NT2/D1 (cell line): ENCODE data around the gene CH25H.

Experiments
- DNase-seq: peaks from one replicate; pipeline ENCODE4 v3.0.0-alpha.2; 2011; ENCODE audit warnings: low read depth, low spot score
- H3K27me3 ChIP-seq: 2 replicates; pipeline ENCODE4 v1.6.0; 2011; ENCODE audit warnings: mild to moderate bottlenecking; ENCODE audit not compliant: insufficient read length, insufficient read depth
- H3K36me3 ChIP-seq: 2 replicates; pipeline ENCODE4 v1.6.1; 2011; ENCODE audit warnings: mild to moderate bottlenecking, low read length, mixed read lengths; ENCODE audit not compliant: insufficient read depth, insufficient read length
- H3K4me1 ChIP-seq: 2 replicates; pipeline ENCODE4 v1.5.1; 2011; ENCODE audit not compliant: insufficient read depth, insufficient read length
- H3K4me3 ChIP-seq: 2 replicates; pipeline ENCODE4 v1.5.1; 2011; ENCODE audit warnings: low read depth; ENCODE audit not compliant: insufficient read length
- H3K9ac ChIP-seq: 2 replicates; pipeline ENCODE4 v1.6.0; 2011; ENCODE audit warnings: low read depth; ENCODE audit not compliant: insufficient read length
- H3K9me3 ChIP-seq: 2 replicates; pipeline ENCODE4 v1.5.1; 2011; ENCODE audit warnings: mild to moderate bottlenecking, low read length; ENCODE audit not compliant: insufficient read depth
- SUZ12 ChIP-seq: IDR thresholded peaks from 2 replicates; pipeline ENCODE4 v1.6.1; 2011; ENCODE audit not compliant: insufficient read length, insufficient read depth; ENCODE audit errors: extremely low read depth
- YY1 ChIP-seq: IDR thresholded peaks from 2 replicates; pipeline ENCODE4 v1.6.1; 2011; ENCODE audit not compliant: insufficient read length, insufficient read depth
- ZNF274 ChIP-seq: IDR thresholded peaks from 2 replicates; pipeline ENCODE4 v1.6.1; 2011; ENCODE audit warnings: mild to moderate bottlenecking, low read depth, low read length

CH25H gene

DNA sequence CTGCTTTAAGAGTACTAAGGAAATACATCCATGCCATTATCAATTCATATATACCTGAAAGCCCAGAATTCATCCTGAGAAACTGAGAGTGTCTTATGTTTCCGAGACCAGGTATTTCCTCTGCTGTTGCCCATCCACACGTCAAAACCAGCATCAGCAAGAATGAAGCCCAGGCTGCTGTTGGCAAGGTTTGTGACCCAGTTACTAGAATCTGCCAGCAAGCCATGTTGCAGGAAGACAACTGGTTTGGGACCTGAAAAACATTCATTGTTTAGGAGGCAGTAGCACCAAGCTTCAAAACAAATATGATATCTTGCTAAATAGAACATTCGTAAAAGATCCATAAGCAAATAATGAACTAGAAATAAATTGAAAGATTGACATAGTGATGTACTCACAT lies 21.0 kb upstream of the CH25H start:
- no peak for DNase-seq
- H3K27me3 ChIP-seq: no peaks in the 10 kb centered on the region
- no peak overlapping the region for H3K9ac ChIP-seq
- no peaks in the 10 kb centered on the region for H3K9me3 ChIP-seq
- TF ChIP-seq SUZ12 (no peak), ZNF274 (no peak), YY1 (no peak)
- no peak overlapping the region for H3K4me3 ChIP-seq
- H3K36me3 ChIP-seq: no peaks in the 10 kb centered on the region
- no peaks in the 10 kb centered on the region for H3K4me1 ChIP-seq

DNA sequence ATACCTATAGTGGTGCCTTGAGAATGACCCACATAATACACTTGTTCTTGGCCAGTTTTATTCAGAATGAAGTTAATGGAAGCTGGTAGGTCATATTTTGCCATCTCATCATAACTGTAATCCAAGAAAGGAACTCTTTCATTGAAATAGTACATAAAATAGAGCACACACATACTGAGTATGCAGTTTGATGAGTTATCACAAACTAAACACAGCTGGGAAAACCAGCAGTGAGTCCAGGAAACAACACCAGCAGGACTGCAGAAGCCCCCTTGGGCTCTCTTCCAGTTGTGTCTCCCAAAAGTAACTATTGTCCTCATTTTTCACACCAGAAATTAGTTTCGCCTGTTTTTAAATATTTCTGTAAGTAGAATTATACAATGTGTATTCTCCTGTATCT lies 19.8 kb upstream of the CH25H start:
- Histone ChIP-seq H3K4me1 (no peaks in the 10 kb centered on the region), H3K9me3 (no peaks in the 10 kb centered on the region), H3K9ac (no peak overlapping the region), H3K27me3 (no peaks in the 10 kb centered on the region), H3K4me3 (no peak overlapping the region), H3K36me3 (no peaks in the 10 kb centered on the region)
- no peak for TF ChIP-seq SUZ12
- no peak for TF ChIP-seq YY1
- no peak for TF ChIP-seq ZNF274
- DNase-seq: no peak

DNA sequence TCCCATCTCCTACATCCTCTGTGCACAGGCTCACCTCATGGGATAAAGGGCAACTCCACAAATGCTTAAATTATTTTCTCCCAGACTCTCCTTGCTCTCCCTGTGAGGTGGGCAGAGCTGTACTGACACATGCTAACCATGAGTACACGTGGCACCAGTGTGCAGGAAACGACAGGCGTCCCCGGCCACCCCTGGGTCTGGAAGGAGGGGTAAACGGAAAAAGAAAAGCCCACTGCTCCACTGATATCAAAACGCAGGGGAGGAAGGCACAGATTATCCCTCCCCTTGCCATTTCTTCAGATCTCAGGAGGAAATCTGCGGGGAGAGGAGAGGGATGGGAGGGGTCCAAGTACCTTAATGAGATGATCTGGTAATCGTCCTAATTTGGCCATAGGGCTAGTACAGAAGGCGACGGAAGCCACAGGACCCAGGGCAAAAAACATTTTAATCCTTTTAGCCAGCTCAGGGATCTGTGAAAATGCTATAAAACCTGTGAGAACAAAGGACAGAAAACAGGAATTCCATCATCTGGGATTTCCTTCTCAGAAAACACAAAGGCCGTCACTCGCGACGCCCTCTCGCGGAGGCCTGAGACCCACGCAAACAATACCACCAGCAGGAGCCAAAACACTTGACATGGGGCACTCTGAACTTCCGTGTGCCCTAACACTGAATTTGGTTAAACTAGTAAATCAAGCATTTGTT lies 17.8 kb upstream of the CH25H start:
- no peaks in the 10 kb centered on the region for H3K27me3 ChIP-seq
- no peaks in the 10 kb centered on the region for H3K36me3 ChIP-seq
- no peak overlapping the region for H3K4me3 ChIP-seq
- DNase-seq: no peak
- H3K9ac ChIP-seq: no peak overlapping the region
- H3K9me3 ChIP-seq: no peaks in the 10 kb centered on the region
- TF ChIP-seq YY1 (no peak), SUZ12 (no peak), ZNF274 (no peak)
- no peaks in the 10 kb centered on the region for H3K4me1 ChIP-seq

DNA sequence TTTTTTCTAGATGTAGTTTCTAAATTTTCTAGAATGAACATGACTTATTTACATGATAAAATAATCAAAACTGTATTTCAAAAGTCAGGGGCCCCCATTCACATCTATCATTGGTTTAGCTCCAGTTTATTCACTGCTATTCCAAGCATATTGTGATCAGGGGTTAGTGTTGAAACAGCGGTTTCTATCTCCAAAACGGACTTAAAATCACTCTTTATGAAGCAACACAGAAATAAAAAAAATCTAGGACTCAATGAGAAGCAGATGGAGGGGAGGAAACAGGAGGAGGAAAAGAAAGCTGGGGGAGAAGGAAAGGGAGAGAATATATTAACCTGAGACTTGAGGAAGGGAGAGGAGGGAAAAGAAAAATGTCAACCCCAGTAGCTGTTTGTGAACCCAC lies 14.8 kb upstream of the CH25H start:
- Histone ChIP-seq H3K27me3 (no peaks in the 10 kb centered on the region), H3K4me3 (no peak overlapping the region), H3K4me1 (no peaks in the 10 kb centered on the region), H3K9me3 (no peaks in the 10 kb centered on the region), H3K9ac (no peak overlapping the region), H3K36me3 (no peaks in the 10 kb centered on the region)
- no peak for TF ChIP-seq SUZ12
- TF ChIP-seq YY1: no peak
- no peak for TF ChIP-seq ZNF274
- no peak for DNase-seq

DNA sequence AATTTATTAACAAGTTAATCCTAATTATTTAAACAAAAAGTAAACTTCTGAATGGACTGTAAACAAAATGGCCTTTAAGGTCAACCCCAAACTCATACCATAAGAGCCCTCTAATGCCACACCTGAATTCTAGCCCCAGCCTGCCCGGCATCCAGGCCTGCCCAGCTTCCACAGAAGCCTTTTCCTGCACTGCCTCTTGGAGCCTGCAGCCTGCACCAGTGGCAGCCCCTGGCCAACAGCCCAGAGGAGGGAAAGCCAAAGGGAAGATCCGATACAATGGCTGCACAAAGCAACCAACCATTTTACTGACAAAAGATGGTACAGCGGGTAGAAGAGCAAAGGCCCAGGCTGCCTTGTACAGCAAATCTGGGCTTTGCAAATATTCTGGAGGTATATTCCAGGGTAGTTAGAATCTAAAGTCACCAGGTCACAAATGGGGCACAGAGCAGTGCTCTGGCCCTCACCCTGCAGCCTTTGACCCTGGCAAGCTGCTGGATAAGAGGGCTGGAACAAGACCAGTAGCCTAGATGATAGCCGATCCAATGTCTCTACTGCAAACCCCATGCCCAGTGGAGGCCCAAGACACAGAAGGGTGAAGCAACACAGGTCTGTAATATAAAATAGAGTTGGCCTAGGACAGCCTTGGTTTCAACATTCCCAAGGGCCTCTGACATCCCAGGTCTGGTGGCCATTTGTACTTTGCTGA lies 12.5 kb upstream of the CH25H start:
- DNase-seq: no peak
- no peak overlapping the region for H3K4me3 ChIP-seq
- no peak for TF ChIP-seq ZNF274
- no peak for TF ChIP-seq SUZ12

DNA sequence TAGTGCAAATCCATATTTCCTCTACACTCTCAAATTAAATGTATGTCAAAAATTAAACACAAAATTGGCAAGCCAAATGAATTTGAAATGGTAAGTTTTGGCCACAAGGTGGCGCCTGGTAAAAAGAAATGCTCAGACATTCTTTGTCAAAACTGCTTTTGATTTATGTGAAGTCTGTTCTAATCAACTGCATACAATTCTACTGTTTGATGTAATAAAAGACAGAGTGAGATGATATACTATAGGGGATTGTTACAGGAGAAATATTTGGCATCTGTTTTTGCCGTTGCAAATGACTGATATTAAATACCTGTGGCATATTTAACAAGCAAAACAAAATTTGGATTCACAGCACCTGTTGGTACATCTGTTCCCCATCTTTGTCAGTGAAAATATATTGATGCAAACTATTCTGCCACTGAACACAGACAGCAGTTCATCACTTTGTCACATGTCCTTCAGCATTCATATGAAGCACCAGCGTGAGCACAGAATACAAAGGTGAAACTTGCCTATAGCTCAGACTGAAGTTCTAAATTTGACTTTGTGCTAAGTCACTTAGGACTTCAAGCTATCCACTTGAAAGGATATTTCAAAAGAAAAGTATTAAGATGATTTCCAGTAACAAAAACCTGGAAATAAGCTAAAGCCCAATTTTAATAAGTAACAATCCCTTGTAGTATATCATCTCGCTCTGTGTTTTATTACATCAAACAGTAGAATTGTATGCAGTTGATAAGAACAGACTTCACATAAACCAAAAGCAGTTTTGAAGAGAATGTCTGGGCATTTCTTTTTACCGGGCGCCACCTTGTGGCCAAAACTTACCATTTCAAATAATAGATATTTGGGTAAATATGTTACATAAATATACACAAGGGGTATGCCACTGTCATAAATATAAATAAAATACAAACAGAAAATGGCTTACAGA lies 10.2 kb upstream of the CH25H start:
- DNase-seq: no peak
- Histone ChIP-seq H3K9ac (no peak overlapping the region), H3K4me3 (no peak overlapping the region), H3K36me3 (no peaks in the 10 kb centered on the region), H3K9me3 (no peaks in the 10 kb centered on the region), H3K27me3 (no peaks in the 10 kb centered on the region), H3K4me1 (no peaks in the 10 kb centered on the region)
- TF ChIP-seq YY1 (no peak), ZNF274 (no peak), SUZ12 (no peak)

More for the DNA sequence above, 12.5 kb upstream of the CH25H start:
- no peaks in the 10 kb centered on the region for H3K9me3 ChIP-seq
- H3K4me1 ChIP-seq: no peaks in the 10 kb centered on the region
- H3K36me3 ChIP-seq: no peaks in the 10 kb centered on the region
- H3K9ac ChIP-seq: no peak overlapping the region
- no peaks in the 10 kb centered on the region for H3K27me3 ChIP-seq

DNA sequence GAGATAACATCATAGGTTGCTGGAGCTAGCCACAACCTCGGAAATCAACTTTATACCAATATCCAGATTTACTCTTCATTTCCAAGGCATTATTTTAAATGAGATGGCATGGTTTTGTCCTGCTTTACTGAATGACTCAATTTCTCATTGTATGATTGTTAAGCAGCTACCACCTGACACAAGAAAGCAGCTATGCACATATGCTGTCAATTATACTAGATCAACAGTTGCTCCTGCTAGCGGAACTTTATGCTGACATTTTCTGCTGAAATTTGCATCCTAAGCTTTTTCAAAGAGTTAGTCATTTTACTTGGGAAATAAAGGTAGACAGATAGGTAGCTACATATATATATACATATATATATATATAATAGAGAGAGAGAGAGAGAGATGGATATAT lies 8.9 kb upstream of the CH25H start:
- Histone ChIP-seq H3K27me3 (peaks cover 3% of the 10 kb centered on the region), H3K36me3 (no peaks in the 10 kb centered on the region), H3K9ac (no peak overlapping the region), H3K4me1 (no peaks in the 10 kb centered on the region), H3K4me3 (no peak overlapping the region), H3K9me3 (no peaks in the 10 kb centered on the region)
- no peak for DNase-seq
- no peak for TF ChIP-seq SUZ12
- TF ChIP-seq ZNF274: no peak
- TF ChIP-seq YY1: no peak
